ENCODE data around the gene RIC8B. TPM values are rescaled to one million over a fixed set of nuclear protein-coding genes. Genes with fewer than 3 reads are reported as not detected.

Gene RIC8B
- total RNA-seq, 1 experiment from 2014 or later: 29.0 TPM

- Histone ChIP-seq H4K91ac (ENCODE audit: insufficient read length, low read depth, low read length) (no peak overlapping the region), H2AK5ac (ENCODE audit: insufficient read length, low read length) (no peak overlapping the region), H3K23me2 (ENCODE audit: insufficient read length, low read depth, low read length, poor library complexity, severe bottlenecking) (no peaks in the 10 kb centered on the region), H2BK12ac (ENCODE audit: insufficient read length, low read depth, low read length) (no peak overlapping the region), H3K27me3 (ENCODE audit: insufficient read depth, low read length) (no peaks in the 10 kb centered on the region; the same call in 1 of the 2 replicates), H4K20me1 (ENCODE audit: control insufficient read depth, insufficient read depth, insufficient read length) (no peaks in the 10 kb centered on the region), H3K79me2 (ENCODE audit: insufficient read depth, low read length) (no peaks in the 10 kb centered on the region), H3K56ac (ENCODE audit: insufficient read length, low read depth, low read length) (no peak overlapping the region), H3K23ac (ENCODE audit: insufficient read length, low read depth, low read length) (no peak overlapping the region), H2BK15ac (ENCODE audit: low read depth, low read length) (no peak overlapping the region), H3K27ac (ENCODE audit: insufficient read length, low read depth, low read length) (no peak overlapping the region), H3K4ac (ENCODE audit: low read depth, low read length) (no peak overlapping the region), H3K4me2 (ENCODE audit: insufficient read depth, insufficient read length, low read length) (no peak overlapping the region), H2AFZ (ENCODE audit: low read length) (no peak overlapping the region), H3K79me1 (ENCODE audit: insufficient read depth, low read depth, low read length, poor library complexity, severe bottlenecking) (no peaks in the 10 kb centered on the region), H3K18ac (ENCODE audit: insufficient read length, low read depth, low read length) (no peak overlapping the region), H3K14ac (ENCODE audit: insufficient read depth, low read length) (no peak overlapping the region), H3K4me1 (ENCODE audit: insufficient read depth, low read length) (no peaks in the 10 kb centered on the region), H2BK20ac (ENCODE audit: low read depth, low read length, poor library complexity, severe bottlenecking) (no peak overlapping the region), H4K8ac (replicated peaks; ENCODE audit: insufficient read length, low read depth, low read length) (no peak overlapping the region), H4K5ac (ENCODE audit: insufficient read length, low read depth, low read length) (no peak overlapping the region), H2BK5ac (ENCODE audit: insufficient read length, low read length) (no peak overlapping the region), H2BK120ac (ENCODE audit: low read depth, low read length, poor library complexity, severe bottlenecking) (no peak overlapping the region), H3K9me3 (ENCODE audit: control insufficient read depth, low read depth, low read length) (no peaks in the 10 kb centered on the region), H3T11ph (ENCODE audit: low read length) (no peak overlapping the region), H3K9ac (ENCODE audit: extremely low read depth, insufficient read length, low read length) (no peak overlapping the region)
- no CpG with 5 or more reads among the region's 4 CpGs for WGBS (ENCODE audit: extremely low coverage, insufficient read length, low lambda C conversion rate)
- H3K4me1 Mint-ChIP-seq: peaks cover 40 to 45% of the 10 kb centered on the region in 2 experiments
- H3K4me3 Mint-ChIP-seq: no peak overlapping the region
- no peak for DNase-seq
- TF ChIP-seq CTCF (conservative IDR thresholded peaks at IDR 0.05): no peak
- no peaks in the 10 kb centered on the region for H3K36me3 Mint-ChIP-seq (ENCODE audit: insufficient read depth in 1 of 3, low read depth in 3 of 3)
- peaks cover 5% of the 10 kb centered on the region for H3K27me3 Mint-ChIP-seq (ENCODE audit: low read depth)
- no peaks in the 10 kb centered on the region for H3K9me3 Mint-ChIP-seq
- H3K27ac Mint-ChIP-seq: no peak overlapping the region
These were observed 35.2 kb upstream of the RIC8B start for GRCh38 chr12:106739318-106739717.

All from H9 (cell line).